ENCODE data around the gene TARS3.
"Not testable (repeated sequence)": the region's sequence is repeated elsewhere in the genome, so short reads cannot be mapped to it uniquely, and the experiment has no call there.

DNA sequence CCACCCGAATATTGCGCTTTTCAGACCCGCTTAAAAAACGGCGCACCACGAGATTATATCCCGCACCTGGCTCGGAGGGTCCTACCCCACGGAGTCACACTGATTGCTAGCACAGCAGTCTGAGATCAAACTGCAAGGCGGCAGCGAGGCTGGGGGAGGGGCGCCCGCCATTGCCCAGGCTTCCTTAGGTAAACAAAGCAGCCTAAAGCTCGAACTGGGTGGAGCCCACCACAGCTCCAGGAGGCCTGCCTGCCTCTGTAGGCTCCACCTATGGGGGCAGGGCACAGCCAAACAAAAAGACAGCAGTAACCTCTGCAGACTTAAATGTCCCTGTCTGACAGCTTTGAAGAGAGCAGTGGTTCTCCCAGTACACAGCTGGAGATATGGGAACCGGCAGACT, 97.5 kb downstream of the TARS3 start:
- TF ChIP-seq, protein P1, sequence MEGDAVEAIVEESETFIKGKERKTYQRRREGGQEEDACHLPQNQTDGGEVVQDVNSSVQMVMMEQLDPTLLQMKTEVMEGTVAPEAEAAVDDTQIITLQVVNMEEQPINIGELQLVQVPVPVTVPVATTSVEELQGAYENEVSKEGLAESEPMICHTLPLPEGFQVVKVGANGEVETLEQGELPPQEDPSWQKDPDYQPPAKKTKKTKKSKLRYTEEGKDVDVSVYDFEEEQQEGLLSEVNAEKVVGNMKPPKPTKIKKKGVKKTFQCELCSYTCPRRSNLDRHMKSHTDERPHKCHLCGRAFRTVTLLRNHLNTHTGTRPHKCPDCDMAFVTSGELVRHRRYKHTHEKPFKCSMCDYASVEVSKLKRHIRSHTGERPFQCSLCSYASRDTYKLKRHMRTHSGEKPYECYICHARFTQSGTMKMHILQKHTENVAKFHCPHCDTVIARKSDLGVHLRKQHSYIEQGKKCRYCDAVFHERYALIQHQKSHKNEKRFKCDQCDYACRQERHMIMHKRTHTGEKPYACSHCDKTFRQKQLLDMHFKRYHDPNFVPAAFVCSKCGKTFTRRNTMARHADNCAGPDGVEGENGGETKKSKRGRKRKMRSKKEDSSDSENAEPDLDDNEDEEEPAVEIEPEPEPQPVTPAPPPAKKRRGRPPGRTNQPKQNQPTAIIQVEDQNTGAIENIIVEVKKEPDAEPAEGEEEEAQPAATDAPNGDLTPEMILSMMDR (IDR thresholded peaks at IDR 0.05): not testable (repeated sequence)
- not testable (repeated sequence) for TF ChIP-seq POLR2AphosphoS5 (IDR thresholded peaks at IDR 0.05; ENCODE audit: low read depth, low read length)
- TF ChIP-seq, protein P2, sequence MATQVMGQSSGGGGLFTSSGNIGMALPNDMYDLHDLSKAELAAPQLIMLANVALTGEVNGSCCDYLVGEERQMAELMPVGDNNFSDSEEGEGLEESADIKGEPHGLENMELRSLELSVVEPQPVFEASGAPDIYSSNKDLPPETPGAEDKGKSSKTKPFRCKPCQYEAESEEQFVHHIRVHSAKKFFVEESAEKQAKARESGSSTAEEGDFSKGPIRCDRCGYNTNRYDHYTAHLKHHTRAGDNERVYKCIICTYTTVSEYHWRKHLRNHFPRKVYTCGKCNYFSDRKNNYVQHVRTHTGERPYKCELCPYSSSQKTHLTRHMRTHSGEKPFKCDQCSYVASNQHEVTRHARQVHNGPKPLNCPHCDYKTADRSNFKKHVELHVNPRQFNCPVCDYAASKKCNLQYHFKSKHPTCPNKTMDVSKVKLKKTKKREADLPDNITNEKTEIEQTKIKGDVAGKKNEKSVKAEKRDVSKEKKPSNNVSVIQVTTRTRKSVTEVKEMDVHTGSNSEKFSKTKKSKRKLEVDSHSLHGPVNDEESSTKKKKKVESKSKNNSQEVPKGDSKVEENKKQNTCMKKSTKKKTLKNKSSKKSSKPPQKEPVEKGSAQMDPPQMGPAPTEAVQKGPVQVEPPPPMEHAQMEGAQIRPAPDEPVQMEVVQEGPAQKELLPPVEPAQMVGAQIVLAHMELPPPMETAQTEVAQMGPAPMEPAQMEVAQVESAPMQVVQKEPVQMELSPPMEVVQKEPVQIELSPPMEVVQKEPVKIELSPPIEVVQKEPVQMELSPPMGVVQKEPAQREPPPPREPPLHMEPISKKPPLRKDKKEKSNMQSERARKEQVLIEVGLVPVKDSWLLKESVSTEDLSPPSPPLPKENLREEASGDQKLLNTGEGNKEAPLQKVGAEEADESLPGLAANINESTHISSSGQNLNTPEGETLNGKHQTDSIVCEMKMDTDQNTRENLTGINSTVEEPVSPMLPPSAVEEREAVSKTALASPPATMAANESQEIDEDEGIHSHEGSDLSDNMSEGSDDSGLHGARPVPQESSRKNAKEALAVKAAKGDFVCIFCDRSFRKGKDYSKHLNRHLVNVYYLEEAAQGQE (IDR thresholded peaks at IDR 0.05; ENCODE audit: insufficient read depth in 1 of 2, low read depth in 2 of 2, low read length in 1 of 2): not testable (repeated sequence)

All from Panc1 (cell line).